Effector memory CD8-positive, alpha-beta T cell (primary cell): Measurements from ENCODE around the gene TSHZ2.

ENCODE experiments used
- ATAC-seq: fragments of 150-1000 bp; cut with Tn5 transposase; replicated peaks from 2 replicates; pipeline ENCODE4 v1.10.0; 2021; ENCODE audit warnings: mild to moderate bottlenecking, moderate library complexity
- DNase-seq, 3 experiments: peaks; one replicate each; pipeline ENCODE4 v3.0.0; 2021
- H3K27ac Mint-ChIP-seq, 2 donors: one replicate each; pipeline ENCODE4 v1.8.0; 2022; ENCODE audit warnings: mild to moderate bottlenecking in 2 of 2, mixed read lengths in 2 of 2, moderate library complexity in 2 of 2
- H3K27me3 Mint-ChIP-seq, 2 donors: one replicate each; pipeline ENCODE4 v1.8.0; 2022; ENCODE audit warnings: mixed read lengths in 2 of 2
- H3K36me3 Mint-ChIP-seq: one replicate; pipeline ENCODE4 v1.8.0; 2022; ENCODE audit warnings: mild to moderate bottlenecking, moderate library complexity, mixed read lengths; ENCODE audit not compliant: insufficient read depth
- H3K4me1 Mint-ChIP-seq, 2 donors: one replicate each; pipeline ENCODE4 v1.8.0; 2022; ENCODE audit warnings: low read depth in 2 of 2, mixed read lengths in 2 of 2
- H3K4me3 Mint-ChIP-seq, 2 donors: one replicate each; pipeline ENCODE4 v1.8.0; 2022; ENCODE audit warnings: mild to moderate bottlenecking in 2 of 2, mixed read lengths in 2 of 2, moderate library complexity in 2 of 2
- H3K9me3 Mint-ChIP-seq, 2 donors: one replicate each; pipeline ENCODE4 v1.8.0; 2022; ENCODE audit warnings: mixed read lengths in 2 of 2

TSHZ2 gene

GRCh38 chr20:53224851-53225250 lies 252.7 kb downstream of the TSHZ2 start:
- Mint-ChIP-seq H3K4me3 (no peak overlapping the region), H3K27me3 (peaks cover 42 to 43% of the 10 kb centered on the region in 2 donors), H3K4me1 (no peaks in the 10 kb centered on the region), H3K36me3 (no peaks in the 10 kb centered on the region), H3K27ac (no peak overlapping the region), H3K9me3 (no peaks in the 10 kb centered on the region)
- ATAC-seq (no peak), DNase-seq (no peak)

- no peak for DNase-seq
- no peaks in the 10 kb centered on the region for H3K36me3 Mint-ChIP-seq
- no peaks in the 10 kb centered on the region for H3K4me1 Mint-ChIP-seq
- no peak overlapping the region for H3K4me3 Mint-ChIP-seq
- no peak for ATAC-seq
- H3K27me3 Mint-ChIP-seq: peaks cover 46 to 61% of the 10 kb centered on the region in 2 donors
- H3K27ac Mint-ChIP-seq: no peak overlapping the region
- no peaks in the 10 kb centered on the region for H3K9me3 Mint-ChIP-seq
Measured at GRCh38 chr20:53226826-53227225, 254.7 kb downstream of the TSHZ2 start.

DNA sequence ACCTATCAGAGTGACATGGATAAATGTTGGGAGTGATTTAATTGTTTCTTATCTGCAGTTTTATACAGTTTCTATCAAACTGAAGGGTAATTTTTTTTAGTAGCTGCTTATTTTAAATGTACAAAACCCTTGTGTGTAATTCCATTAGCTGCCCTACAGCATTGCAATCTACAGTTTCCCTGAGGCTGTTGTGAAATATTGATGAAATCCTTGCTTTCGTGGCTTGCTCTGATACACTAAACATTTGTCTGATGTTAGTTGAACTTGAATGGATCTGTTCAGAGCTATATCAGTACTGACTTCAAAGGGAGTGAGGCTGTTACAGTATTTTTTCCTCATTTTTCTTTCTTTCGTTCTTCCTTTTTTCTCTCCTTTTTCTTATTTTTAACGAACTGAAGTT lies 255.4 kb downstream of the TSHZ2 start:
- Mint-ChIP-seq H3K27ac (no peak overlapping the region), H3K36me3 (no peaks in the 10 kb centered on the region)
- ATAC-seq: no peak

GRCh38 chr20:53231061-53231460 lies 258.9 kb downstream of the TSHZ2 start:
- Mint-ChIP-seq H3K36me3 (no peaks in the 10 kb centered on the region), H3K27ac (no peak overlapping the region), H3K9me3 (no peaks in the 10 kb centered on the region), H3K4me1 (no peaks in the 10 kb centered on the region), H3K4me3 (no peak overlapping the region), H3K27me3 (peaks cover 48 to 58% of the 10 kb centered on the region in 2 donors)
- DNase-seq: no peak
- ATAC-seq: no peak

More for the DNA sequence above, 255.4 kb downstream of the TSHZ2 start:
- no peaks in the 10 kb centered on the region for H3K4me1 Mint-ChIP-seq
- no peaks in the 10 kb centered on the region for H3K9me3 Mint-ChIP-seq
- peaks cover 46 to 61% of the 10 kb centered on the region in 2 donors for H3K27me3 Mint-ChIP-seq
- no peak for DNase-seq
- H3K4me3 Mint-ChIP-seq: no peak overlapping the region

GRCh38 chr20:53237461-53237860 lies 265.3 kb downstream of the TSHZ2 start:
- Mint-ChIP-seq H3K4me1 (no peaks in the 10 kb centered on the region), H3K27me3 (peaks cover 40 to 43% of the 10 kb centered on the region in 2 donors), H3K27ac (no peak overlapping the region), H3K36me3 (no peaks in the 10 kb centered on the region), H3K9me3 (no peaks in the 10 kb centered on the region), H3K4me3 (no peak overlapping the region)
- no peak for ATAC-seq
- DNase-seq: no peak

DNA sequence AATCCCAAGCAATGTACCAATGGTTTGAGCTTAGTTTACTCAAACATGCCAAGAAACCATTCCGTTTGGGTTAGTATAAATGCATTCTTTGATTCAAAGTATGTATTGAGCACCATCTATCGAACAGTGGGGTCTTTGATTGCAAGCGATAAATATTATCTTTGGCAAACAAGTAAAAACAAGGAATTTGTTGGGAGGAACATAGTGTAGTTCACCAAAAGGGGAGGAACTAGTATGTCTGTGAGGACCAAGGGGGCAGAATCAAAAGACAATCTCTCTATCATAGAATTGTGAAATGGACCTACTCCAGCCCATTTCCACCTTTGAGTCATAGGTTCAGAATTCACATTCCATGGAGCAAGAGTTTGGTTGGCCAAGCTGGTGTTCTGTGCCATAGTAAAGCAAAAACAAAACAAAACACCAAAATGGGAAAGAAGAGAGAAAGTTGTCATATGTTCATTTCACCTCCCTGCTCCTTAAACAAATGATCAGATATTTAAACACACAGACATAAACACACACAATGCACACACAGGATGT lies 266.0 kb downstream of the TSHZ2 start:
- no peaks in the 10 kb centered on the region for H3K36me3 Mint-ChIP-seq
- peaks cover 46 to 50% of the 10 kb centered on the region in 2 donors for H3K27me3 Mint-ChIP-seq
- no peak overlapping the region for H3K27ac Mint-ChIP-seq
- H3K4me3 Mint-ChIP-seq: no peak overlapping the region
- ATAC-seq: no peak
- no peaks in the 10 kb centered on the region for H3K9me3 Mint-ChIP-seq
- H3K4me1 Mint-ChIP-seq: no peaks in the 10 kb centered on the region
- no peak for DNase-seq

DNA sequence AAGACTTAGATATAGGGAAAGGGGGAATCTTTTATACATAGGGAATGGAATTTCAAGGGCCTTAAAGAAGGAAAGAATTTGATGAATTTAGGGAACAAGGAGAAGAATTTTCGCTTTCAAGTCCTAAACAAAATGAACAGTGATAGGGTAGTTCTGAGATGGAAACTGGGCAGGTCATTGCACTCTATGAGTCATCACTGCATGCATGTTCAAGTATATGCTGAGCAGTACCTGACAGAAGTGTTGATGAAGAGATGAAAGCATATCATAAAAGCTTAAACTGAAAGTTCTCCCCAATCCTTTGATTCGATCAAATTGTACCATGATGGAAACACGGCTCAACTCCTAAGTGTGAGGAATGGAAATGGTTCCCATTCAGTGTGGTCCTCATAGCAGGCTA lies 271.0 kb downstream of the TSHZ2 start:
- H3K9me3 Mint-ChIP-seq: no peaks in the 10 kb centered on the region
- DNase-seq (no peak), ATAC-seq (no peak)

GRCh38 chr20:53244711-53245110 lies 272.6 kb downstream of the TSHZ2 start:
- H3K4me1 Mint-ChIP-seq: no peaks in the 10 kb centered on the region
- H3K36me3 Mint-ChIP-seq: no peaks in the 10 kb centered on the region
- no peak for DNase-seq
- no peak for ATAC-seq
- H3K27me3 Mint-ChIP-seq: peaks cover 52 to 62% of the 10 kb centered on the region in 2 donors
- no peaks in the 10 kb centered on the region for H3K9me3 Mint-ChIP-seq
- H3K27ac Mint-ChIP-seq: no peak overlapping the region
- no peak overlapping the region for H3K4me3 Mint-ChIP-seq

More for the DNA sequence above, 271.0 kb downstream of the TSHZ2 start:
- no peaks in the 10 kb centered on the region for H3K4me1 Mint-ChIP-seq
- no peak overlapping the region for H3K27ac Mint-ChIP-seq
- H3K4me3 Mint-ChIP-seq: no peak overlapping the region
- H3K36me3 Mint-ChIP-seq: no peaks in the 10 kb centered on the region
- H3K27me3 Mint-ChIP-seq: peaks cover 49 to 63% of the 10 kb centered on the region in 2 donors

GRCh38 chr20:53245574-53245973 lies 273.4 kb downstream of the TSHZ2 start:
- Mint-ChIP-seq H3K9me3 (no peaks in the 10 kb centered on the region), H3K4me1 (no peaks in the 10 kb centered on the region), H3K36me3 (no peaks in the 10 kb centered on the region), H3K27me3 (peaks cover 60 to 62% of the 10 kb centered on the region in 2 donors), H3K27ac (no peak overlapping the region), H3K4me3 (no peak overlapping the region)
- DNase-seq (no peak), ATAC-seq (no peak)

DNA sequence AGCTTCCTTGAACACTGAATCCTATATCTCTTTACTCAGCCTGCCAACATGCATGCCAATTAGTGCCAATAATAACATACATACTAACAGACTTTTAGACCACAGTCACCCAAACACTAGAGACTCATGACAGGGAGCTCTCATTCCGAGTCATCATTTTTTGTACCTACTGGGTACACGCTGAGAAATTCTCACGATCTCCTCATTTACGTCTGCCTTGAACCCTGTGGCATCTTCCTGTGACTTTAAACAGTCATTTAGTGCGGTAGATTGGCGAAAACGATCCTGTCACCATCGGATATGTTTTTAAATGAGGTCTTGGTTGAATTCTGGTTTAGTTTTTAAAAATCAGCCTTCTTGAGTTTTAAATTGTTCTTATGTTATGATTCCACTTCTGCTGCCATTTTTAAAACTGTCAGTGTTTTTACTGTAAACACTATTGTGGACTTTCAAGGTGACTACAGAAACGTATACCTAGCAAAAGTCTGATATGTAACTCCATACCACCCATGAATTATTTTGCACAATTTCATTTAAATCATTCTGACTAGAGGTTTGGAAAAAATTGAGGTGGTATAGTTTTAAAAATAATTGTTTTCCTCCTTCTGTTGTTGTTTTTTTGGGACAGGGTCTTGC lies 275.4 kb downstream of the TSHZ2 start:
- Mint-ChIP-seq H3K27me3 (peaks cover 67 to 75% of the 10 kb centered on the region in 2 donors), H3K4me1 (no peaks in the 10 kb centered on the region), H3K4me3 (no peak overlapping the region), H3K9me3 (no peaks in the 10 kb centered on the region), H3K27ac (no peak overlapping the region), H3K36me3 (no peaks in the 10 kb centered on the region)
- DNase-seq (no peak), ATAC-seq (no peak)

DNA sequence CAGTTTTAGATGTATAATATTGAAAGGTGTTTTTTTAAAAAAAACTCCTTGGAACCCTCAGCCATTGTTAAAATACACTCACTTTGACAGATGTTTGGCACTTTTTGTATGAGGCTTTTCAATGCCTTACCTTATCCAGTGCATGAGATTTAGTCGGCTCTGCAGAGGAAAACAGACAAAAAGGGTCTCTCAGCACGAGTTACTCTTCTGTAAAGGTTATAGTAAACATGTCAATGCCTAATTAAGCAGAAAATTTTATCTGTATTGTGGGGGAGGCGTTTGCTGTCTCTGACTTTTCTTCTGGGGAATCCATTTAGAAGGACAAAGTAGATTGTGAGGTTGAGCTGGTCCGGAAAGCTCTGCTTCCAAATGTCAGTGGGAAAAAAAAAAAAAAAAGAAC lies 278.3 kb downstream of the TSHZ2 start:
- Mint-ChIP-seq H3K4me1 (no peaks in the 10 kb centered on the region), H3K27me3 (peaks cover 48 to 82% of the 10 kb centered on the region in 2 donors), H3K36me3 (no peaks in the 10 kb centered on the region), H3K27ac (no peak overlapping the region), H3K4me3 (no peak overlapping the region), H3K9me3 (peaks cover 0 to 2% of the 10 kb centered on the region in 2 donors)
- ATAC-seq (no peak), DNase-seq (no peak)

DNA sequence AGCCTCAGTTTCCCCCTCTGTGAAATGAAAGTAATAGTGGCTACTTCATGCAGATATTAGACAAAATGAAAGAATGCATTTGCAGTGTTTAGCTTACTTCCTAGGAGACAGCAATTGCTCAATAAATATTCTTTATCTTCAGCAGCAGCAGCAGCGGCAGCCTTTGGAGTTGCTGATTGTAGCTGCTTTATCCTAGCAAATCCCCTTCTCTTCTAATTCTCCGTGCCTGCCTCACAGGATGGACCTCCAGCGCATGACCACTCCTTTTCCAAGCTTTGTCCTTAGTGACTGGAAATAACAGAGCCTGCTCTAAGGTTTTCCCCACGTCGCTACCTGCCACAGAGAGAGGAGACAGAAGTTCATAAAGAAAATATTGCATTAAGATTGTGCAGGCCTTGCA lies 279.8 kb downstream of the TSHZ2 start:
- Mint-ChIP-seq H3K27me3 (peaks cover 46 to 78% of the 10 kb centered on the region in 2 donors), H3K9me3 (peaks cover 0 to 2% of the 10 kb centered on the region in 2 donors), H3K27ac (no peak overlapping the region), H3K4me3 (no peak overlapping the region), H3K4me1 (no peaks in the 10 kb centered on the region), H3K36me3 (no peaks in the 10 kb centered on the region)
- ATAC-seq (no peak), DNase-seq (no peak)

DNA sequence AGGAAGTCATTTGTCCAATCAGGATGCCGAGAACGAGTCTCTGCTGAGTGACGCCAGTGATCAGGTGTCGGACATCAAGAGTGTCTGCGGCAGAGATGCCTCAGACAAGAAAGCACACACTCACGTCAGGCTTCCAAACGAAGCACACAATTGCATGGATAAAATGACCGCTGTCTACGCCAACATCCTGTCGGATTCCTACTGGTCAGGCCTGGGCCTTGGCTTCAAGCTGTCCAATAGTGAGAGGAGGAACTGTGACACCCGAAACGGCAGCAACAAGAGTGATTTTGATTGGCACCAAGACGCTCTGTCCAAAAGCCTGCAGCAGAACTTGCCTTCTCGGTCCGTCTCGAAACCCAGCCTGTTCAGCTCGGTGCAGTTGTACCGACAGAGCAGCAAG lies 281.5 kb downstream of the TSHZ2 start:
- Mint-ChIP-seq H3K36me3 (no peaks in the 10 kb centered on the region), H3K27ac (no peak overlapping the region), H3K4me3 (no peak overlapping the region), H3K4me1 (no peaks in the 10 kb centered on the region), H3K9me3 (peaks cover 0 to 2% of the 10 kb centered on the region in 2 donors), H3K27me3 (peaks cover 33 to 73% of the 10 kb centered on the region in 2 donors)
- no peak for ATAC-seq
- no peak for DNase-seq

DNA sequence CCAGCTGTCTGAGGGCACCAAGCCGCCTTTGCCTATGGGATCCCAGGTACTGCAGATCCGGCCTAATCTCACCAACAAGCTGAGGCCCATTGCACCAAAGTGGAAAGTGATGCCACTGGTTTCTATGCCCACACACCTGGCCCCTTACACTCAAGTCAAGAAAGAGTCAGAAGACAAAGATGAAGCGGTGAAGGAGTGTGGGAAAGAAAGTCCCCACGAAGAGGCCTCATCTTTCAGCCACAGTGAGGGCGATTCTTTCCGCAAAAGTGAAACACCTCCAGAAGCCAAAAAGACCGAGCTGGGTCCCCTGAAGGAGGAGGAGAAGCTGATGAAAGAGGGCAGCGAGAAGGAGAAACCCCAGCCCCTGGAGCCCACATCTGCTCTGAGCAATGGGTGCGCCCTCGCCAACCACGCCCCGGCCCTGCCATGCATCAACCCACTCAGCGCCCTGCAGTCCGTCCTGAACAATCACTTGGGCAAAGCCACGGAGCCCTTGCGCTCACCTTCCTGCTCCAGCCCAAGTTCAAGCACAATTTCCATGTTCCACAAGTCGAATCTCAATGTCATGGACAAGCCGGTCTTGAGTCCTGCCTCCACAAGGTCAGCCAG lies 283.0 kb downstream of the TSHZ2 start:
- H3K4me3 Mint-ChIP-seq: no peak overlapping the region
- DNase-seq: no peak
- H3K36me3 Mint-ChIP-seq: no peaks in the 10 kb centered on the region
- H3K9me3 Mint-ChIP-seq: peaks cover 0 to 2% of the 10 kb centered on the region in 2 donors
- H3K27ac Mint-ChIP-seq: no peak overlapping the region
- ATAC-seq: no peak
- no peaks in the 10 kb centered on the region for H3K4me1 Mint-ChIP-seq
- H3K27me3 Mint-ChIP-seq: peaks cover 24 to 57% of the 10 kb centered on the region in 2 donors
